HEK293 (cell line): Measurements from ENCODE around the gene CFAP20.
A peak's percentile ranks its signal among the peaks of the same experiment; 100 is the strongest.

Source experiments
- EGR2 ChIP-seq: fragments of 450-650 bp; formaldehyde crosslinking; IDR thresholded peaks from 2 replicates; pipeline ENCODE4 v1.5.1; 2016; ENCODE audit warnings: low read depth, missing biosample characterization, missing genetic modification characterization
- GLIS2 ChIP-seq: fragments of 450-650 bp; formaldehyde crosslinking; IDR thresholded peaks from 2 replicates; pipeline ENCODE4 v1.5.1; 2016; ENCODE audit warnings: missing biosample characterization, missing genetic modification characterization
- PBX3 ChIP-seq: sonication (generic); formaldehyde crosslinking; IDR thresholded peaks from 2 replicates; pipeline ENCODE4 v1.8.1; 2022; ENCODE audit warnings: mild to moderate bottlenecking, moderate library complexity, missing genetic modification reagents
- SCRT2 ChIP-seq: fragments of 450-650 bp; formaldehyde crosslinking; IDR thresholded peaks from 2 replicates; pipeline ENCODE4 v1.5.1; 2016; ENCODE audit warnings: missing biosample characterization, missing genetic modification characterization
- SP3 ChIP-seq: fragments of 450-650 bp; formaldehyde crosslinking; IDR thresholded peaks from 2 replicates; pipeline ENCODE4 v1.5.1; 2016; ENCODE audit warnings: missing biosample characterization, missing genetic modification characterization
- TSHZ1 ChIP-seq: fragments of 450-650 bp; formaldehyde crosslinking; IDR thresholded peaks from 2 replicates; pipeline ENCODE4 v1.5.1; 2016; ENCODE audit warnings: missing biosample characterization, missing genetic modification characterization, borderline replicate concordance
- ZBTB7A ChIP-seq: fragments of 450-650 bp; formaldehyde crosslinking; IDR thresholded peaks from 2 replicates; pipeline ENCODE4 v1.5.1; 2016; ENCODE audit warnings: low read depth, missing biosample characterization, missing genetic modification characterization
- ZBTB8A ChIP-seq: fragments of 450-650 bp; formaldehyde crosslinking; IDR thresholded peaks from 2 replicates; pipeline ENCODE4 v1.5.1; 2016; ENCODE audit warnings: missing biosample characterization, missing genetic modification characterization
- ZIC2 ChIP-seq: fragments of 450-650 bp; formaldehyde crosslinking; IDR thresholded peaks from 2 replicates; pipeline ENCODE4 v1.5.1; 2016; ENCODE audit warnings: missing biosample characterization, missing genetic modification characterization
- ZNF112 ChIP-seq: fragments of 450-650 bp; formaldehyde crosslinking; IDR thresholded peaks from 2 replicates; pipeline ENCODE4 v1.5.0; 2017; ENCODE audit warnings: missing biosample characterization, missing genetic modification characterization
- ZNF146 ChIP-seq: fragments of 450-650 bp; formaldehyde crosslinking; IDR thresholded peaks from 2 replicates; pipeline ENCODE4 v1.5.1; 2016; ENCODE audit warnings: missing biosample characterization, missing genetic modification characterization
- ZNF2 ChIP-seq: fragments of 450-650 bp; formaldehyde crosslinking; IDR thresholded peaks from 2 replicates; pipeline ENCODE4 v1.5.1; 2016; ENCODE audit warnings: missing biosample characterization, missing genetic modification characterization
- ZNF24 ChIP-seq: fragments of 450-650 bp; formaldehyde crosslinking; IDR thresholded peaks from 2 replicates; pipeline ENCODE4 v1.5.1; 2016; ENCODE audit warnings: missing biosample characterization, missing genetic modification characterization
- ZNF366 ChIP-seq: fragments of 450-650 bp; formaldehyde crosslinking; conservative IDR thresholded peaks from 2 replicates; pipeline ENCODE4 v1.5.1; 2016; ENCODE audit warnings: missing biosample characterization, missing genetic modification characterization
- ZNF449 ChIP-seq: fragments of 450-650 bp; formaldehyde crosslinking; IDR thresholded peaks from 2 replicates; pipeline ENCODE4 v1.5.1; 2017; ENCODE audit warnings: missing biosample characterization, mild to moderate bottlenecking, missing genetic modification characterization, moderate library complexity
- ZNF571 ChIP-seq: fragments of 450-650 bp; formaldehyde crosslinking; IDR thresholded peaks from 2 replicates; pipeline ENCODE4 v1.5.0; 2017; ENCODE audit warnings: missing biosample characterization, missing genetic modification characterization
- ZNF600 ChIP-seq: fragments of 450-650 bp; formaldehyde crosslinking; IDR thresholded peaks from 2 replicates; pipeline ENCODE4 v1.5.1; 2016; ENCODE audit warnings: missing biosample characterization, missing genetic modification characterization
- ZNF777 ChIP-seq: fragments of 450-650 bp; formaldehyde crosslinking; IDR thresholded peaks from 2 replicates; pipeline ENCODE4 v1.5.1; 2017; ENCODE audit warnings: missing biosample characterization, missing genetic modification characterization, borderline replicate concordance
- ZSCAN4 ChIP-seq: fragments of 450-650 bp; formaldehyde crosslinking; IDR thresholded peaks from 2 replicates; pipeline ENCODE4 v1.5.1; 2017; ENCODE audit warnings: missing biosample characterization, missing genetic modification characterization
- ZXDB ChIP-seq: fragments of 450-650 bp; formaldehyde crosslinking; IDR thresholded peaks from 2 replicates; pipeline ENCODE4 v1.5.1; 2016; ENCODE audit warnings: missing biosample characterization, missing genetic modification characterization
- TF ChIP-seq, protein P1 (sequence below): fragments of 450-650 bp; formaldehyde crosslinking; IDR thresholded peaks from 2 replicates; pipeline ENCODE4 v1.5.1; 2016; ENCODE audit warnings: missing biosample characterization, missing genetic modification characterization, low read depth
- TF ChIP-seq, protein P2 (sequence below): fragments of 450-650 bp; formaldehyde crosslinking; IDR thresholded peaks from 2 replicates; pipeline ENCODE4 v1.5.1; 2016; ENCODE audit warnings: missing biosample characterization, missing genetic modification characterization
- TF ChIP-seq, protein P3 (sequence below): fragments of 450-650 bp; formaldehyde crosslinking; IDR thresholded peaks from 2 replicates; pipeline ENCODE4 v1.5.1; 2016; ENCODE audit warnings: missing biosample characterization, missing genetic modification characterization, borderline replicate concordance
- TF ChIP-seq, protein P4 (sequence below): fragments of 450-650 bp; formaldehyde crosslinking; IDR thresholded peaks from 2 replicates; pipeline ENCODE4 v1.5.1; 2016; ENCODE audit warnings: missing biosample characterization, missing genetic modification characterization

CFAP20 gene

GRCh38 chr16:58129097-58129936, at the start of gene CFAP20 (continued):
- TF ChIP-seq ZIC2 (tag by site-specific recombination) (peak; percentile 89), TSHZ1 (tag by site-specific recombination) (peak; percentile 81; the same call in 1 of the 2 replicates), EGR2 (tag by site-specific recombination) (peak; percentile 91), ZNF112 (tag by site-specific recombination) (no peak), GLIS2 (tag by site-specific recombination) (peak; percentile 62), SP3 (peak; percentile 100), ZNF449 (tag by site-specific recombination) (peak; percentile 81), ZBTB8A (tag by site-specific recombination) (peak; percentile 78), ZNF146 (tag by site-specific recombination) (peak; percentile 77; the same call in 1 of the 2 replicates), PBX3 (CRISPR knock-in tag) (peak; percentile 77), ZNF571 (no peak), SCRT2 (tag by site-specific recombination) (peak; percentile 56; the same call in 1 of the 2 replicates), ZXDB (peak; percentile 99), ZNF366 (peak; percentile 72), ZNF24 (tag by site-specific recombination) (peak; percentile 94), ZBTB7A (tag by site-specific recombination) (peak; percentile 18; the same call in 1 of the 2 replicates), ZSCAN4 (tag by site-specific recombination) (no peak), ZNF2 (tag by site-specific recombination) (peak; percentile 87; the same call in 1 of the 2 replicates), ZNF600 (tag by site-specific recombination) (peak; percentile 54; the same call in 1 of the 2 replicates), ZNF777 (tag by site-specific recombination) (peak; percentile 77; the same call in 1 of the 2 replicates)
- TF ChIP-seq, protein P1, sequence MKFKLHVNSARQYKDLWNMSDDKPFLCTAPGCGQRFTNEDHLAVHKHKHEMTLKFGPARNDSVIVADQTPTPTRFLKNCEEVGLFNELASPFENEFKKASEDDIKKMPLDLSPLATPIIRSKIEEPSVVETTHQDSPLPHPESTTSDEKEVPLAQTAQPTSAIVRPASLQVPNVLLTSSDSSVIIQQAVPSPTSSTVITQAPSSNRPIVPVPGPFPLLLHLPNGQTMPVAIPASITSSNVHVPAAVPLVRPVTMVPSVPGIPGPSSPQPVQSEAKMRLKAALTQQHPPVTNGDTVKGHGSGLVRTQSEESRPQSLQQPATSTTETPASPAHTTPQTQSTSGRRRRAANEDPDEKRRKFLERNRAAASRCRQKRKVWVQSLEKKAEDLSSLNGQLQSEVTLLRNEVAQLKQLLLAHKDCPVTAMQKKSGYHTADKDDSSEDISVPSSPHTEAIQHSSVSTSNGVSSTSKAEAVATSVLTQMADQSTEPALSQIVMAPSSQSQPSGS (tag by site-specific recombination): peak; percentile 90
- TF ChIP-seq, protein P2, sequence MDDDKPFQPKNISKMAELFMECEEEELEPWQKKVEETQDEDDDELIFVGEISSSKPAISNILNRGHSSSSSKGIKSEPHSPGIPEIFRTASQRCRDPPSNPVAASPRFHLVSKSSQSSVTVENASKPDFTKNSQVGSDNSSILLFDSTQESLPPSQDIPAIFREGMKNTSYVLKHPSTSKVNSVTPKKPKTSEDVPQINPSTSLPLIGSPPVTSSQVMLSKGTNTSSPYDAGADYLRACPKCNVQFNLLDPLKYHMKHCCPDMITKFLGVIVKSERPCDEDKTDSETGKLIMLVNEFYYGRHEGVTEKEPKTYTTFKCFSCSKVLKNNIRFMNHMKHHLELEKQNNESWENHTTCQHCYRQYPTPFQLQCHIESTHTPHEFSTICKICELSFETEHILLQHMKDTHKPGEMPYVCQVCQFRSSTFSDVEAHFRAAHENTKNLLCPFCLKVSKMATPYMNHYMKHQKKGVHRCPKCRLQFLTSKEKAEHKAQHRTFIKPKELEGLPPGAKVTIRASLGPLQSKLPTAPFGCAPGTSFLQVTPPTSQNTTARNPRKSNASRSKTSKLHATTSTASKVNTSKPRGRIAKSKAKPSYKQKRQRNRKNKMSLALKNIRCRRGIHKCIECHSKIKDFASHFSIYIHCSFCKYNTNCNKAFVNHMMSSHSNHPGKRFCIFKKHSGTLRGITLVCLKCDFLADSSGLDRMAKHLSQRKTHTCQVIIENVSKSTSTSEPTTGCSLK (tag by site-specific recombination): no peak
- TF ChIP-seq, protein P3, sequence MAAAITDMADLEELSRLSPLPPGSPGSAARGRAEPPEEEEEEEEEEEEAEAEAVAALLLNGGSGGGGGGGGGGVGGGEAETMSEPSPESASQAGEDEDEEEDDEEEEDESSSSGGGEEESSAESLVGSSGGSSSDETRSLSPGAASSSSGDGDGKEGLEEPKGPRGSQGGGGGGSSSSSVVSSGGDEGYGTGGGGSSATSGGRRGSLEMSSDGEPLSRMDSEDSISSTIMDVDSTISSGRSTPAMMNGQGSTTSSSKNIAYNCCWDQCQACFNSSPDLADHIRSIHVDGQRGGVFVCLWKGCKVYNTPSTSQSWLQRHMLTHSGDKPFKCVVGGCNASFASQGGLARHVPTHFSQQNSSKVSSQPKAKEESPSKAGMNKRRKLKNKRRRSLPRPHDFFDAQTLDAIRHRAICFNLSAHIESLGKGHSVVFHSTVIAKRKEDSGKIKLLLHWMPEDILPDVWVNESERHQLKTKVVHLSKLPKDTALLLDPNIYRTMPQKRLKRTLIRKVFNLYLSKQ (tag by site-specific recombination): no peak
- TF ChIP-seq, protein P4, sequence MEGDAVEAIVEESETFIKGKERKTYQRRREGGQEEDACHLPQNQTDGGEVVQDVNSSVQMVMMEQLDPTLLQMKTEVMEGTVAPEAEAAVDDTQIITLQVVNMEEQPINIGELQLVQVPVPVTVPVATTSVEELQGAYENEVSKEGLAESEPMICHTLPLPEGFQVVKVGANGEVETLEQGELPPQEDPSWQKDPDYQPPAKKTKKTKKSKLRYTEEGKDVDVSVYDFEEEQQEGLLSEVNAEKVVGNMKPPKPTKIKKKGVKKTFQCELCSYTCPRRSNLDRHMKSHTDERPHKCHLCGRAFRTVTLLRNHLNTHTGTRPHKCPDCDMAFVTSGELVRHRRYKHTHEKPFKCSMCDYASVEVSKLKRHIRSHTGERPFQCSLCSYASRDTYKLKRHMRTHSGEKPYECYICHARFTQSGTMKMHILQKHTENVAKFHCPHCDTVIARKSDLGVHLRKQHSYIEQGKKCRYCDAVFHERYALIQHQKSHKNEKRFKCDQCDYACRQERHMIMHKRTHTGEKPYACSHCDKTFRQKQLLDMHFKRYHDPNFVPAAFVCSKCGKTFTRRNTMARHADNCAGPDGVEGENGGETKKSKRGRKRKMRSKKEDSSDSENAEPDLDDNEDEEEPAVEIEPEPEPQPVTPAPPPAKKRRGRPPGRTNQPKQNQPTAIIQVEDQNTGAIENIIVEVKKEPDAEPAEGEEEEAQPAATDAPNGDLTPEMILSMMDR (tag by site-specific recombination): no peak
